Measurements from ENCODE around the gene UBE2H.

The UBE2H gene

GRCh38 chr7:129950191-129950932 is 2.4 kb downstream of the UBE2H start:
- DNase-seq (ENCODE audit: low spot score): no peak

DNA sequence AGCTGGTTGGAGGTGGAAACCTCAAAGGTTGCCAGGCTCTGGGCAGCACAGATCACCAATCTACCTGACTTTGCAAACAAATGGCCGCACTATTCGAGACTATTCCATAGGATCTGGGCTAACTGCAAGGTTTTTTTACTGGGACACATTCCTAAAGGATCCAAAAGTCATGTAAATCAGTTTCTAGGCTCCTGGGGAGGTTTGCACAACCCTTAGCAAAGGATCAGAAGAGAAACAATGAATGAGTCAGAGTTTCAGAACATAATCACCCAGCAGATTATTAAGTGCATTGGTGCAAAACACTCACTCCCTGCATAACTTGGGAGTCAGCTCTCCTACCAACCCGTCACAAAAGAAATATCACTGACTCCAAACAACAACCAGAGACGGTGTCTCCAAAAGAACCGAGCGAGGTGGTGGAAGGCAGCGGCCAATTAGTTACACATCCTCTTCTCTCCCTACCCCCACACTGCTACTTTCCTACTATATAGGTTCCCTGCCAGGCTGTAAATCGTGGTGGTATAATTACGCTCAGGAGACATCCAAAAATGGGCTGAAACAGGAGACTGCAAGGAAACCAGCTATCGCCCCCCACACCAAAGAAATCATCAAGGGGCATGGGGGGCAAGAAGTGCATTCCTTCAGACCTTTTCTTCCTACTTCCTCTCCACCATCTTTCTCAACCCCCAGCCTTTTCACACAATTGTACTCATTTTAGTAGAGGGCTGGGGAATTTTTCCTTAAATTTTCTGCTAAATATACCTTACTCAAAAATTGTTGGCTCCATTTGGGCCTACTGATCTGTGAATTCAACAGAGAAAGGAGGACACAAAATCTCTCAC is 3.2 kb downstream of the UBE2H start:
- peak; percentile 68 for DNase-seq (ENCODE audit: low spot score)

DNA sequence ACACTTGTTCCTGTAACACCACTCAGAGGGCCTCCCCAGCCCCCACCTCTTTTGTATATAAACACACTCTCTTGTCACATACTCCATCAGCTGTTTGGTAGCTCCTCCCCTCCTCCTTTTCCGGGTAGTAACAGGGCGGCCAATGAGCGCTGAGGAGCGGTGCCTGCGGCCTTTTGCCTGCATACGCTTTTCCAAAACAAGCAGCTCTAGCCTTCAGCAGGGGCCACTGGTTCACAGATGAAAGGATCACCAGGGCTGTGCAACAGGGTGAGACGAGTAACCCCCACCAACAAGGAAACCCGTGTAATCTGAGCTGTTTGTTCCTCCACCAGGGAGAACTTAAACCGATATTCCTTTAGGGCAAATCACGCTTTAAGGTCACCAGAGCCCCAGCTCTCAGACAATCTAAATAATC is 3.9 kb downstream of the UBE2H start:
- peak; percentile 92 for DNase-seq (ENCODE audit: low spot score)

- DNase-seq (ENCODE audit: low spot score): no peak
These were observed 4.4 kb downstream of the UBE2H start for GRCh38 chr7:129948338-129948737.

GRCh38 chr7:129947701-129948100 is 5.1 kb downstream of the UBE2H start:
- DNase-seq (ENCODE audit: low spot score): no peak

DNA sequence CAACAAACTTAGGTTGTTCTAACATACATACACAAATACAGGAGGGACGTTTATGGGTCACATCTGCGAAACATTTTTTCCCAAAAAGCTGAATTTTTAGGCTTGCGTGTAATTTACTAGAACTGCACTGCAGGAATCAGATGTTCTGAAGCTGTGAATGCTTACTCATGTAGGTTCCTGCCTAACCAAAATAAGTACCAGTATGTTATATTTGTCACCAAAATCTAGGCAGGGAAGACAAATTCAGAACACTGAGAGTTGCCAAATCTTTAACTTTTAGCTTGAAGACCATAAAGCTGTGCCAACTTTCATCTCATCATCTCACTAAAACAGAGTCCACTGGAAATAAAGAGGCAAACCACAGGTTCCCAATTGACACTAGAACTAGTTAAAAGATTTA is 5.7 kb downstream of the UBE2H start:
- no peak for DNase-seq (ENCODE audit: low spot score)

- no peak for DNase-seq (ENCODE audit: low spot score)
These were observed 6.5 kb downstream of the UBE2H start for GRCh38 chr7:129946282-129946681.

- DNase-seq (ENCODE audit: low spot score): no peak
These were observed 9.4 kb downstream of the UBE2H start for GRCh38 chr7:129943352-129943751.

GRCh38 chr7:129940329-129940728 is 12.4 kb downstream of the UBE2H start:
- no peak for DNase-seq (ENCODE audit: low spot score)

DNA sequence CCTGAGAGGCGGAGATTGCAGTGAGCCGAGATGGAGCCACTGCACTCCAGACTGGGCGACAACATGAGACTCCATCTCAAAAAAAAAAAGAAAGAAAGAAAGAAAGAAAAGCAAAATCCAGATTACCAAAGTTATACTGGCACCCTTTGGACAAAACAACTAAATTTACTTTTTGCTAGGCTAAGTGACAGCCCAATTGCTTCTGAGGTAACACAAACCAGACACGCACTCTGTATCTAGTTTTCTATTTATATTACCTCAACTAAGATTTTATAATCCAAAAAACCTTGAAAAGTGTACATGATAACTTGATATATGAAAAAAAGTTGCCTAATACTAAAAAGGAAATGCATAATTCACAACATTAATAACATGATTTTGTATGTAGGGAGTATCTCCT is 12.9 kb downstream of the UBE2H start:
- no peak for DNase-seq (ENCODE audit: low spot score)

- DNase-seq (ENCODE audit: low spot score): no peak
These were observed 19.1 kb downstream of the UBE2H start for GRCh38 chr7:129933627-129934026.

GRCh38 chr7:129926618-129927017 is 26.1 kb downstream of the UBE2H start:
- DNase-seq (ENCODE audit: low spot score): no peak

- DNase-seq (ENCODE audit: low spot score): no peak
These were observed 27.3 kb downstream of the UBE2H start for GRCh38 chr7:129925416-129926002.

DNA sequence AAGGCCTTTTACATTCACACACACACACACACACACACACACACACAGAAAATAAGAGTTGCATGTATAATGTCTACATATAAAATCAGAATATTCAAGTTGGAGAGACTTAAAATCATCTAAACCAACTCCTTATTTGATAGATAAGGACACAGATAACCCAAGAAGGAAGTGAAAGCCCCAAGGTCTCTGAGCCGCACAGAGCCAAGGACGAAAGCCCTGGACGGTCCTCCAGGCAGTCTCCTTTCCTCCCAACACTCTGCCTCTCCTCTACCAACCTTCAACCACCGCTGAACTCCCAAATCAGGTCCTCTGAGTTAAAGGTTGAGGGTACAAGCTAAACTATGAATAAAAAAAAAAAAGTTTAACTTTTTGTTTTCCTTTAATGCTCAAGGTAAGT is 28.2 kb downstream of the UBE2H start:
- no peak for DNase-seq (ENCODE audit: low spot score)

- DNase-seq (ENCODE audit: low spot score): no peak
These were observed 29.1 kb downstream of the UBE2H start for GRCh38 chr7:129923709-129924108.

DNA sequence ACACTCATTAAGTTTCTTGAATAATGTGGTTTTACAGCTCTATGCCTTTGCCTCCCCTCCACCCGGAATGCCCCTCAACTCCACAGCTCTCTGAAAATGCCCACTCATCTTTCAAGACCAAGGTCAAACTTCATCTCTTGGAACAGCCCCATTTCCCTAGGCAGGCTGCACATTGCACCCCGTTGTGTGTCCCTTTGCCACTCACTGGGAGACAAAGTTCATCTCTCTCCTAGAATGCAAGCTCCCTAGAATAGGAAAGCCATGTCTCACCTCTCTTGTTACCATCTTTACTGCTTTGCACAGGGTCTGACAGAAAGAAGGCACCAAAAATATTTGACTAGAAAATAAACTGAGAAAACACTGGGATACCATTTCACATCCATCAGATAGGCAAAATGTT is 33.3 kb downstream of the UBE2H start:
- DNase-seq (ENCODE audit: low spot score): no peak

DNA sequence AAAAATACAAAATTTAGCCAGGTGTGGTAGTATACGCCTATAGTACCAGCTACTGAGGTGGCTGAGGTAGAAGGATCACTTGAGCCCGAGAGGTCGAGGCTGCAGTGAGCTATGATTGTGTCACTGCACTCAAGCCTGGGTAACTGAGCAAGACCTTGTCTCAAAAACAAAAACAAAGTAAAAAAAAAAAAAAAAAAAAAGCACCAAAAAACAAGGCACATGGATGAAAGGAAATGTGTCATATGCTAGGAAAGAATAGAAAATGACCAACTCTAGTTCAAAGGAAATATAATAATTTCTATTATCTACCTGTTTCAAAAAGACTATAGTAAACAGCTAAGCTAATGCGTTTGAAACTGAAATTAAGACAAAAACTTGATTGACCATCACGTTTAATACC is 33.8 kb downstream of the UBE2H start:
- no peak for DNase-seq (ENCODE audit: low spot score)

DNA sequence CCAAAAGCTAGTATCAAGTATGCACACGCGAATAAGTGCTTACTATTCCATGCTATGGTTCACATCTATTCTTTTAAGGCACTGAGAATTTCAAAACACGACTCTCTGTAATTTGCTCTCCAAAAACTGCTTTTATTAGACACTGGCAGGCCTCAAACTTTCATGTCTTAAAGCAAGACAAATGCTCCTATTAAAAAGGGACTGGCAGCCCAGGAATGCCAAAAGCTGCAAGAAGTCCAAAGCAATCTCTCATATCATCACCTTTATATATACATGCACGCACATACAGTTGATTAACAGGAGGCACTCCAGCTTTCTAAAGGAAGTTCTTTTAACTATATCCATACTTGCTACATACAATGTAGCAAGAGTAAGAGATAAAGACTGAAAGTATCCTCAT is 34.8 kb downstream of the UBE2H start:
- DNase-seq (ENCODE audit: low spot score): no peak

DNA sequence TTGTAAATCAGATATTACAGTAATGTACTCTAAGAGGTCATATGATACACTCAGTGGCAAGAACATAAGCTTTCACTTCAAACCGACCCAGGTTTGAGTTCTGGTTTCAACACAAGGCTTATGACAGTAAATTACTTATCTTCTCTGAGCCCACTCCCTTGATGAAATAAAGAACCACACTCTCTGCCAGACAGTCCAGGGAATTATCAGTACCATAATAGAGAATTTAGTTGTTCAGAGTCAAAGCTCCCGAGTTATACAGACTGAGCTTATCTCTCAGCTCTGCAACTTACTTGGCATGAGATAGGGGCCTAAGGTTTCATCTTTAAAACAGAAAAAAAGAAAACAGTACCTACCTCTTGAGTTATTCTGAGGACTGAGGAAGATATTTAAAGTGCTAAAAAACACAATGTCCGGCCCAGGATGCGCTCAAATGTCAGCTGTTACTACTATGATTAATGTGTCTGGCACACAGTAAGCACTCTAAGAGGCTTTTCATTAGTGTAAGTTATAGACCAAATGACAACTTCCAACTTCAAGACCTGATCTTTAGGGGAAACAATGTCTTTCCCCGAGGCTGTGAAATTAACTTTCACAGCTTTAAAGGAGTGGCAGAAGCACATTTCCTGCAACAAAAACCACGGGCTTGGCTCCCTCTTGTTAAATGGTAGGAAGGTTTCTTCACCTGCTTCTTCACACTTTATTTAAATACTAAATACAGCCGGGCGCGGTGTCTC is 38.1 kb downstream of the UBE2H start:
- no peak for DNase-seq (ENCODE audit: low spot score)

GRCh38 chr7:129913428-129913827 is 39.3 kb downstream of the UBE2H start:
- DNase-seq (ENCODE audit: low spot score): no peak

DNA sequence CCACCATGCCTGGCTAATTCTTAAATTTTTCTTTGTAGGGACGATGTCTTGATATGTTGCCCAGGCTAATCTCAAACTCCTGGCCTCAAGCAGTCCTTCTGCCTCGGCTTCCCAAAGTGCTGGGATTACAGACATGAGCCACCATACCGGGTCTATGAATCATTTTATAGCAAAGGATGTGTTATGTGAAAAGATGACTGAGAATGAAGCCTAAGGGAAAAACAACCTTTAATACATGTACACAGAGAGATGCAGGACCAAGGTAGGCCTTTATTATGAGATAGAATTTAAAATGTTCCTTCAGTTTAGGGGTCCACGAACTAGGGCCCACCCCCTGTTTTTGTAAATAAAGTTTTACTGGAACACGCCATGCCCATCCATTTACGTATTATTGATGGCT is 41.0 kb downstream of the UBE2H start:
- DNase-seq (ENCODE audit: low spot score): no peak

- DNase-seq (ENCODE audit: low spot score): no peak
These were observed 43.1 kb downstream of the UBE2H start for GRCh38 chr7:129909669-129910068.
